ENCODE results near the gene SLC7A8.

DNA sequence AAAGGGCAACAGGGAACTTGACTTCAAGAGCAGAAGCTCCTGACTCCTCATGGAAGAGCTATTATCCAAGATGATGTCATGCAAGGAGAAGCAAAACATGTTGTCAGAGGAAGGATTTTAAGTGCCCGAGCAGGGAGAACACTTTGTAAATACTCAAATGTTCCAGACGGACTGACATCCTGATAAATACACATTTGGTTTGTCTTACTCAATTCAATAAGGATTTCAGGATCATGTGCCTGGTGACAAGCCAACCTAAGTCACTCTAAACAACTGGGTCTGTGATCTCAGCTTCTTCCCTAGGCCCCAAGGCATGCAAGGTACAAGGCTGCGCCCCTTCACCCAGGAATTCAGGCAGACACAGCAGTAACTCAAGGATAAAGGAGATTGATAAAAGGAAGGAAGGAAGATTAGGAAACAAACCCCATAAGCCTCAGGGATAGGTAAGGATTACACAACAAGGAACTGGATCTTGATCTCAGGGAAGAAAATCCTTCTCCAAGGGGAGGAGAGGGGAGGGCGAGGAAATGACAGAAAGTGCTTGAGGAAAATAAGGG is 37.6 kb downstream of the SLC7A8 start:
- TF ChIP-seq, protein P1, sequence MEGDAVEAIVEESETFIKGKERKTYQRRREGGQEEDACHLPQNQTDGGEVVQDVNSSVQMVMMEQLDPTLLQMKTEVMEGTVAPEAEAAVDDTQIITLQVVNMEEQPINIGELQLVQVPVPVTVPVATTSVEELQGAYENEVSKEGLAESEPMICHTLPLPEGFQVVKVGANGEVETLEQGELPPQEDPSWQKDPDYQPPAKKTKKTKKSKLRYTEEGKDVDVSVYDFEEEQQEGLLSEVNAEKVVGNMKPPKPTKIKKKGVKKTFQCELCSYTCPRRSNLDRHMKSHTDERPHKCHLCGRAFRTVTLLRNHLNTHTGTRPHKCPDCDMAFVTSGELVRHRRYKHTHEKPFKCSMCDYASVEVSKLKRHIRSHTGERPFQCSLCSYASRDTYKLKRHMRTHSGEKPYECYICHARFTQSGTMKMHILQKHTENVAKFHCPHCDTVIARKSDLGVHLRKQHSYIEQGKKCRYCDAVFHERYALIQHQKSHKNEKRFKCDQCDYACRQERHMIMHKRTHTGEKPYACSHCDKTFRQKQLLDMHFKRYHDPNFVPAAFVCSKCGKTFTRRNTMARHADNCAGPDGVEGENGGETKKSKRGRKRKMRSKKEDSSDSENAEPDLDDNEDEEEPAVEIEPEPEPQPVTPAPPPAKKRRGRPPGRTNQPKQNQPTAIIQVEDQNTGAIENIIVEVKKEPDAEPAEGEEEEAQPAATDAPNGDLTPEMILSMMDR (conservative IDR thresholded peaks at IDR 0.05; ENCODE audit: low read depth, low read length) = no peak
- TF ChIP-seq EZH2 (IDR thresholded peaks at IDR 0.05; ENCODE audit: low read length, unreplicated experiment) (no peak), EZH2phosphoT487 (IDR thresholded peaks at IDR 0.05; ENCODE audit: borderline replicate concordance, low read length) (no peak)

Measured in PC-3 (cell line).